SHP77 treated with DMSO at 0.1 percent for 48 hours (cell line): Measurements from ENCODE around the gene PCBP4.
"Not testable (repeated sequence)": the region's sequence is repeated elsewhere in the genome, so short reads cannot be mapped to it uniquely, and the experiment has no call there.

ENCODE experiments used
- DNase-seq: peaks from one replicate; lab custom pipeline; 2025; lab: John Stamatoyannopoulos, UW

Gene PCBP4

DNA sequence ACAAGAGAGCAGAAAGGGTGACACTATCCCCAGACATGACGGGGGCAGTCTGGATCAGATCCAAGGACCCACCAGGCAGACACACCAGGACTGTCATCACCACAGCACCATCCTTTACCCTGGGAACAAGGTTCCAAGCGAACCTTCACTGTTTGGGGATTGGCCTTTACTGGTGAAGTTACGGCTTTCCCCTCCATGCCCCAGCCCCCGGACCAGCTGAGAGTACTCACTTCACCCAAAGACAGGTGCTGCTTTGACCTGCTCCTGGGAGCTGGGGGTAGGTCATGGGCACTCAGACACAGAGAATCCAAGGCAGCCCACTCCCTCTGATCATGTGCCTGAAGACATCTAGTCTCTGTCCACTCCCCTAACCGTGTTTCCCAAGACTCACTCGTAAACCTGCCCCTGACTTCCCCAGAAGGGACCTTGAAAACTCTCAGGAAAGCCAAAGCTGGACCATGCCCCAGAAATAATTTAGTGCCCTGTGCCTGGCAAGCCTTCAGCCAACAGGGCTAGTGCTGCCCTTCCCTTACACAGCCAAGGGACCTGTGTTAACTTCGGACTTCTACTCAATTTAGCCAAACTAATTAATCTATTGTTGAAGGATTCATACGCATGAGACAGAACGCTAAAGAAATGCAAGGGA is 28.4 kb downstream of the PCBP4 start:
- no peak for DNase-seq

- DNase-seq = no peak
Measured at GRCh38 chr3:51937611-51938450, 29.4 kb downstream of the PCBP4 start.

GRCh38 chr3:51937014-51937413 is 30.2 kb downstream of the PCBP4 start:
- no peak for DNase-seq

- DNase-seq = no peak
Measured at GRCh38 chr3:51935886-51936755, 31.1 kb downstream of the PCBP4 start.

GRCh38 chr3:51934991-51935885 is 32.0 kb downstream of the PCBP4 start:
- DNase-seq = no peak

DNA sequence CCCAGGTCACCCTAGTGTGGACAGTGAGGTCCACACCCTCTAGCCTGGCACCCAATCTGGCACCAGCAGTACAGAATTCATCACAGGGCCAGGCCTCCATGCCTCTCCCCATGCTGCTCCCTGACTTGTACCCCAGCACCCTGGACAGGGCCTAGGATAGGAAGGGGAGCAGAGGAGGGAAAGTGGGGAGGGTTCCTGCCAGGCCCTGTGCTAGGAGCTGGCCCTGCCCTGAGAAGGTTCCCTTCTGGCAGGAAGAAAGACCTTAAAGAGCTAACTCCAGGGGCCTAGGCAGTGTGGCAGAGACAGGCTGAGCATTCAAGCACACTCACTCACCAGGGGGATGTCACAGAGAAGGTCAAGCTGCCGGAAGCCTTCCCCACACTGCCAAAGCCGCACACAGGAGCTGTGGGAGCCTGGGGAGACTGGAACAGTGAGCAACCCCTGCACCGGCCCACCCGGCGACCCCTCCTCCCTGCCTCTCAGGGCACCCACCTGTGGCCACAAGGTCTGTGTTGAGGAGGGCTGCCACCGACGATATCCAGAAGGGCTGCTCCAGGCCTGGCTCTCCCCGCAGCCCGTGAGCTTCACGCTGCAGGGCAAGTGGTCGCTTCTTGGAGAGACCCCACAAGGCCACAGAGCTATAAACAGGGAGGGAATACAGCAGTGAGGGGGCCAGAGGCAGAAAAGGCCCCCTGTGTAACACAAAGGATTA is 33.0 kb downstream of the PCBP4 start:
- no peak for DNase-seq

DNA sequence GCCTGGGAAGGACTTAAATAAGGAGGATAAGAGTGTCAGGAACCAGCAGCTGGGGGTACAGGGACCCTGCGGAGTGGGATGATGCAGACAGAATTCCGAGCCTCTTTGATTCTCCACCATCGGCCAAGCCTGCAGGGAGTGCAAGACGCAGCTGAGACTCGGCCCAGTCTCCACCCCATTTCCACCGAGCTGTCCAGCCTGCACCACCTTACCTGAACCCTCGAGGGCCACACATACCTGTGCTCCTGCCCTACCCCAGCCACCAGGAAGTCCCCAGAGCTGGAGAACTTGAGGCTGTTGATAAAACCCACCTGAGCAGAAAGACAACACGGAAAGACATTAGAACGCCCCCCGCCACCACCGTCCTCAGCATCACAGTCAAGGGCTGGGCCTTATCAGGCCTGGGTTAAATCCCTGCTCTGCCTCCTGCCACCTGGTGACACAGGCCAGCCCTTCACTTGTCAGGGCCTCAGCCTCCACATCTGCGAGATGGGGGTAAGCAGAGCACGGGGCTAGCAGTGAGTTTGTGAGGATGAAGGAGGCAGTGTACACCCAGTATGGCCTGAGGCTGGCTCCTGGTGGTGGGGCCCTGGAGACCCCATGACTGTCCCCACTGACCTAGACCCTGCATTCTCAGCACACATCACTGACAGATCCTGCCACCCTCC is 33.6 kb downstream of the PCBP4 start:
- DNase-seq = no peak

- DNase-seq = no peak
Measured at GRCh38 chr3:51932471-51933370, 34.5 kb downstream of the PCBP4 start.

- DNase-seq = no peak
Measured at GRCh38 chr3:51931756-51932155, 35.5 kb downstream of the PCBP4 start.

DNA sequence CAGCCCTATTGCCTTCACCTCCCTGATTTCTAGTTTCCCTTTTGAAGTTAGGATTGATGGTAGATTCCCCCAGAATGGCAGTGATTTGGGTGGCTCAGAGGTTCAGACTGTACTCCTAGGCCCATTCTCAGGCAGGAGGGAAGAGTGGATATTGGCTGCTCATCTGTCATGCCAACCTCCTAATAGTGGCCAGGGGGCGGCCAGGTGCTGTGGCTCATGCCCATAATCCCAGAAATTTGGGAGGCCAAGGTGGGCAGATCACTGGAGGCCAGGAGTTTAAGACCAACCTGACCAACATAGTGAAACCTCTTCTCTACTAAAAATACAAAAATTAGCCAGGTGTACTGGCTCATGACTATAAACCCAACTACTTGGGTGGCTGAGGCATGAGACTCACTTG is 36.8 kb downstream of the PCBP4 start:
- no peak for DNase-seq

GRCh38 chr3:51929420-51930003 is 37.7 kb downstream of the PCBP4 start:
- DNase-seq = no peak

DNA sequence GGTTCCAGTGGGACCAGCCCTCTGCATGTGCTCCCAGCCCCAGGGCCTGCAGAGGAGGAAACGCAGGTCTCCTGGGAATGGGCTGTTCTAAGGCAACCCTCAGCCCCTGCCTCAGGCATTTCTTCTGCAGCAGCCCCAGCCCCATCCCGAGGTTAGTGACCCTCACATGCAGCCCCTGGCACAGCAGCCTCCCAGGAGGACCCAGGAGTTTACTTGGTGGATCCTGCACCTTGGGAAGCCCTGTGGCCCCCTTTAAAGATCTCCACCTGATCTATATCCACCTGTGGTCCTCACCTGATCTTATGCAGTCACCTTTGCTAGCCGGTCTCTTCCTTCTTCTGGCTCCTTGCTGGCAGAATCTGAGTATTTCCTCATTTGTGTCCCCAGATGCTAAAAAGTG is 38.3 kb downstream of the PCBP4 start:
- not testable (repeated sequence) for DNase-seq

DNA sequence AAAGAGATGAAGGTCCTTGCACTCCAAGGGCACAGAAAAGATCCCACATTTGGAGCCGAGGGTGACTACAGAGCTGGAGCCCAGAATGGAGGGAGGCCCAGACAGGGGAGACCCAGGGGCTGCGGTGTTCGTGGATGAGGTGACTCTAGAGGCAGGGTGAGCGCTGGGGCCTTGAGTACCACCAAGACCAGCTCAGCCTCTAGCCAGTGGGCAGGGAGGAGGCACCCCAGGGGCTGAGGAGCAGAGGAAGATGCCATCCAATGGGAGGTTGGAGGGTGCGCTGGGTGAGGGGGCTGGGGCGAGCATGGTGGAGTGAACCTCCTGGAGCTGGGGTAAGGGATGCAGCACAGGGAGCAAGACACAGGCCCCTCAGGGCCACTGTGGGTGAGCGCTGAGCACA is 38.8 kb downstream of the PCBP4 start:
- no peak for DNase-seq

DNA sequence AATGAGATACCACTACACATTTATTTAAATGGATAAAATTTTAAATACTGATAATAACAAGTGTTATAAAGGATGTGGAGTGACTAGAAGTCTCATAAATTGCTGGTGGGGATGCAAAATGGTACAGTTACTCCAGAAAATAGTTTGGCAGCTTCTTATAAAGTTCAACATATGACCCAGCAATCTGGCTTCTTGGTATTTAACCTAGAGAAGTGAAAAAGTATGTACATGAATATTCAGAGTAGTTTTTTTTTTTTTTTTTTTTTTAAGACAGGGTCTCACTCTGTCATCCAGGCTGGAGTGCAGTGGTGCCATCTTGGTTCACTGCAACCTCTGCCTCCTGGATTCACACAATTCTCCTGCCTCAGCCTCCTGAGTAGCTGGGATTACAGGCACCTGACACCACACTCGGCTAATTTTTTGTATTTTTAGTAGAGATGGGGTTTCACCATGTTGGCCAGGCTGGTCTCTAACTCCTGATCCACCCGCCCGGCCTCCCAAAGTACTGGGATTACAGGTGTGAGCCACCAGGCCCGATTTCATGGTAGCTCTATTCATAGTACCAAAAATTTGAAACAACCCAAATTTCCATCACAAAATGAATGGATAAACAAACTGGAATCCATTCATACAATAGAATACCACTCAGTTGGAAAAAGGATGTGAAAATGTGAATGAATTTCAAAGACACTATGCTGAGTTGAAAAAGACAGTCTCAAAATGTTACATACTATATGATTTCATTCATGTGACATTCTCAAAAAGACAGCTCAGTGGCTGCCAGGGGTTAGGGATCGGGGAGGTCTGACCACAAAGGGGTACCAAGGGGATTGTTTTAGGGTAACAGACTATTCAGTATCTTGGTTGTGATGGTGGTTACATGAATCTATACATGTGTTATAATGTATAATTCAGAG is 39.9 kb downstream of the PCBP4 start:
- DNase-seq = no peak

DNA sequence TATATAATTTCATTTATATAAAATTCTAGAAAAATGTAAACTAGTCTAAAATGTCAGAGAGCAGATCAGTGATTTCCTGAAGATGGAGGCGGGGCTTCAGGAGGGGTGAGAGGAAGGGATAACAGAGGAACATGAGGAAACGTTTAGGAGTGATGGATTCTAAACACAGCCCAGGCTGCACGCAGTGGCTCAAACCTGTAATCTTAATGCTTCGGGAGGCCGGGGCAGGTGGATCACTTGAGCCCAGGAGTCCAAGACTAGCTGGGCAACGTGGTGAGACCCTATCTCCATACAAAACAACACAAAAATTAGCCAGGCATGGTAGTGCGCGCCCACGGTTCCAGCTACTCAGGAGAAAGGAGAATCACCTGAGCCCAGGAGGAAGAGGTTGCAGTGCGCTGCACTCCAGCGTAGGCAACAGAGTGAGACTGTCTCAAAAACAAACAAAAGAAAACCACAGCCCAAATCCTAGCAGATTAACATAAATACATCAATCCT is 46.1 kb downstream of the PCBP4 start:
- DNase-seq = no peak

DNA sequence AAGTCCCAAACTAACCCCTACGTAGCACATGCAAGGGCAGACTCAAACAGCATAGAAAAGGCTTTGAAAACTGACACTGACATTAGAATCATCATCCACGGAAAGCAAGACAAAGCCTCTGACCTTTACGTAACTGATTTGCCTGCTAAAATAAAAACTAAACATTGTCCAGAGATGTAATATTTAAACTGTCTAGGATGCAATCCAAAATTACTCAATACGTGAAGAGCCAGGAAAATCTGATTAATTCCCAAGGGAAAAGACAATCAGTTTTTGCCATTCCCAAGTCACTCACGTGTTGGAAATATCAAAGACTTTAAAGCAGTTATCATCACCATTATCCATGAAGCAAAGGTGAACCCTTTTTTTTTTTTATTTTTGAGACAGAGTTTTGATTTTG is 50.8 kb downstream of the PCBP4 start:
- no peak for DNase-seq

DNA sequence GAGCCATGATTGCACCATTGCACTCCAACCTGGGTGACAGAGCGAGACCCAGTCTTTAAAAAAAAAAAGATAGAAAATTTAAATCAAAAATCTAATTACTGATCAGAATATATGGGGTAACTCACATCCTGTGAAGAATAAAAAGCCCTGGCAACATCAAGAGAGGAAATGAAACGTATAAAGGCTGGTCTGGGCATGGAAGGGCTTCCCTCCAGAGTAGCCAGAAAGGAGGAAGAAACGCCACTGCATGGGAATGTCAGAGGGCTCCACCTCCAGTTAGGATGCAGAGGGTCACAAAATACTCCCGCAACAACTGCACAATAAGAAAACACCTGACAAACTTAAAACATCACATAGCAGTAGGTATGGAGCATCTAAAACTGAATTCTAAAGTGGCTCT is 59.2 kb downstream of the PCBP4 start:
- DNase-seq = no peak
